Ovary (tissue), 9 donors: ENCODE measurements around the gene SUSD3. TPM values are rescaled to one million over a fixed set of nuclear protein-coding genes. Genes with fewer than 3 reads are reported as not detected.

Source experiments
- DNase-seq, 5 donors: peaks; one replicate each; pipeline ENCODE4 v3.0.0-alpha.2; 2019 to 2020
- H3K27ac ChIP-seq, 2 donors: fragments of 200-600 bp; one replicate each; pipeline versions ENCODE4 v1.5.1 to v1.8.0; 2019 to 2022
- H3K27me3 ChIP-seq: fragments of 200-600 bp; one replicate; pipeline ENCODE4 v1.8.0; 2022
- H3K36me3 ChIP-seq: fragments of 200-600 bp; sonication (generic); one replicate; pipeline ENCODE4 v1.5.1; 2019
- H3K4me1 ChIP-seq: one replicate; pipeline ENCODE4 v1.8.1; 2013; ENCODE audit warnings: mild to moderate bottlenecking, moderate library complexity; ENCODE audit not compliant: insufficient read depth
- H3K4me3 ChIP-seq: fragments of 200-600 bp; sonication (generic); one replicate; pipeline ENCODE4 v1.5.1; 2017
- H3K9me3 ChIP-seq, 2 donors: fragments of 200-600 bp in 1 of 2; sonication (generic) in 1 of 2; one replicate each; pipeline versions ENCODE4 v1.5.1 to v1.8.1; 2013 to 2019; ENCODE audit warnings: mild to moderate bottlenecking in 1 of 2, moderate library complexity in 1 of 2
- CTCF ChIP-seq, 3 donors: fragments of 450-650 bp in 2 of 3; fragments of 200-600 bp in 1 of 3; IDR thresholded peaks; one replicate each; pipeline versions ENCODE4 v1.5.1 to v1.8.0; 2016 to 2022; ENCODE audit warnings: antibody characterized with exemption in 3 of 3, mild to moderate bottlenecking in 1 of 3
- EP300 ChIP-seq: sonication (generic); formaldehyde crosslinking; IDR thresholded peaks from one replicate; pipeline ENCODE4 v1.6.1; 2017; ENCODE audit warnings: antibody characterized with exemption
- POLR2A ChIP-seq: fragments of 450-650 bp; IDR thresholded peaks from one replicate; pipeline ENCODE4 v1.6.1; 2017; ENCODE audit warnings: antibody characterized with exemption, mild to moderate bottlenecking, moderate library complexity
- WGBS, 3 donors: extraction: QIAGEN DNeasy Blood & Tissue Kit in 1 of 3; methylation state at CpG; one replicate each; pipeline versions ENCODE4 v1.1.5 to v1.1.7; 2013 to 2017; 5-methylcytosine and 5-hydroxymethylcytosine counted together
- intact Hi-C, 4 donors: fragments of 100-400 bp; cut with DNase I; formaldehyde crosslinking; loops; one replicate each; pipeline versions ENCODE4 v1.11.0 to v1.15.1; 2022 to 2023
- polyA plus RNA-seq, 2 donors: library from polyadenylated mRNA; stranded (reverse); fragments of 200-250 nt in 1 of 2; fragments of 350-450 nt in 1 of 2; fragmentation: Illumina TruSeq in 1 of 2; extraction: RNeasy Lipid Tissue Mini Kit (QIAGEN cat#74804) in 1 of 2; gene quantifications; one replicate each; pipeline ENCODE4 v1.2.3, GENCODE V29; 2013 to 2014
- total RNA-seq, 7 donors: library from RNA; depleted of rRNA in 2 of 7; stranded (reverse); fragments of >200 nt in 2 of 7; fragmentation: NEBNext Ultra II Directional in 3 of 7; extraction: Animal tissue kit (Norgen Biotek cat#: 25700) in 3 of 7; gene quantifications; one replicate each; pipeline versions ENCODE4 v1.1.0 to v1.2.4, GENCODE V29; 2016 to 2023
- donor health status: DM: no; HTN: no; CAD: no; lungs with moderate emphysema.
- donor health status: DM: no; HTN: no; CAD: no.
- donor health status: Bipolar disorder and iron deficiency.
- donor health status: DM: yes; HTN: yes; CAD: no.
- donor health status: DM: no; HTN: no; CAD: no.
- donor health status: DM: yes; HTN: yes; CAD: no.

SUSD3 gene
- total and polyA plus RNA-seq, 9 donors: 9.6 to 66.1 (median 42.4) TPM

GRCh38 chr9:93127395-93127911, 69.0 kb downstream of the SUSD3 start:
- WGBS, 3 donors: 57 to 68% (median 64%) methylated on average over 8 of the region's 8 CpGs
- no peaks in the 10 kb centered on the region for H3K9me3 ChIP-seq
- intact Hi-C loops: no loop called here
- no peak for TF ChIP-seq CTCF (IDR thresholded peaks at IDR 0.05)
- no peak for TF ChIP-seq POLR2A
- TF ChIP-seq EP300: no peak
- H3K36me3 ChIP-seq: no peaks in the 10 kb centered on the region
- H3K4me3 ChIP-seq: no peak overlapping the region
- DNase-seq: peak in 3 of 5 donors; percentile 18 to 56 (median 47)
- no peaks in the 10 kb centered on the region for H3K27me3 ChIP-seq
- H3K27ac ChIP-seq: peak overlapping the region in 1 of 2 donors; percentile 35
- peaks cover 19% of the 10 kb centered on the region for H3K4me1 ChIP-seq

- no peak overlapping the region for H3K4me3 ChIP-seq
- peak in 1 of 5 donors; percentile 11 for DNase-seq
- no peak overlapping the region for H3K27ac ChIP-seq
- no peaks in the 10 kb centered on the region for H3K9me3 ChIP-seq
- peaks cover 23% of the 10 kb centered on the region for H3K4me1 ChIP-seq
- no peaks in the 10 kb centered on the region for H3K36me3 ChIP-seq
- no peaks in the 10 kb centered on the region for H3K27me3 ChIP-seq
- intact Hi-C loops: no loop called here
- no peak for TF ChIP-seq POLR2A
- no peak for TF ChIP-seq EP300
- no peak for TF ChIP-seq CTCF (IDR thresholded peaks at IDR 0.05)
- 85 to 88% (median 88%) methylated on average over 14 of the region's 14 CpGs for WGBS, 3 donors
These were observed 69.7 kb downstream of the SUSD3 start for GRCh38 chr9:93128011-93128714.

GRCh38 chr9:93128715-93129224, 70.3 kb downstream of the SUSD3 start:
- H3K9me3 ChIP-seq: no peaks in the 10 kb centered on the region
- TF ChIP-seq CTCF (IDR thresholded peaks at IDR 0.05) (no peak), EP300 (no peak), POLR2A (no peak)
- intact Hi-C loops: no loop called here
- no peaks in the 10 kb centered on the region for H3K36me3 ChIP-seq
- no peak overlapping the region for H3K27ac ChIP-seq
- 83 to 92% (median 91%) methylated on average over 9 to 10 of the region's 10 CpGs for WGBS, 3 donors
- H3K4me1 ChIP-seq: peaks cover 24% of the 10 kb centered on the region
- peak in 1 of 5 donors; percentile 10 for DNase-seq
- H3K4me3 ChIP-seq: no peak overlapping the region
- H3K27me3 ChIP-seq: no peaks in the 10 kb centered on the region

GRCh38 chr9:93129286-93129685, 70.8 kb downstream of the SUSD3 start:
- TF ChIP-seq EP300 (no peak), POLR2A (no peak), CTCF (IDR thresholded peaks at IDR 0.05) (no peak)
- WGBS, 3 donors: 56 to 69% (median 66%) methylated on average over 8 of the region's 8 CpGs
- Histone ChIP-seq H3K27me3 (no peaks in the 10 kb centered on the region), H3K9me3 (no peaks in the 10 kb centered on the region), H3K4me1 (peaks cover 24% of the 10 kb centered on the region), H3K36me3 (no peaks in the 10 kb centered on the region), H3K4me3 (no peak overlapping the region), H3K27ac (no peak overlapping the region)
- intact Hi-C loops: no loop called here
- DNase-seq: peak in 2 of 5 donors; percentile 22 to 42
